RKO (cell line): ENCODE data around the gene RFPL2.
"Not testable (repeated sequence)": the region's sequence is repeated elsewhere in the genome, so short reads cannot be mapped to it uniquely, and the experiment has no call there.

Experiments
- DNase-seq: peaks from one replicate; pipeline ENCODE4 v3.0.0-alpha.2; 2016; ENCODE audit warnings: low spot score

Gene RFPL2

DNA sequence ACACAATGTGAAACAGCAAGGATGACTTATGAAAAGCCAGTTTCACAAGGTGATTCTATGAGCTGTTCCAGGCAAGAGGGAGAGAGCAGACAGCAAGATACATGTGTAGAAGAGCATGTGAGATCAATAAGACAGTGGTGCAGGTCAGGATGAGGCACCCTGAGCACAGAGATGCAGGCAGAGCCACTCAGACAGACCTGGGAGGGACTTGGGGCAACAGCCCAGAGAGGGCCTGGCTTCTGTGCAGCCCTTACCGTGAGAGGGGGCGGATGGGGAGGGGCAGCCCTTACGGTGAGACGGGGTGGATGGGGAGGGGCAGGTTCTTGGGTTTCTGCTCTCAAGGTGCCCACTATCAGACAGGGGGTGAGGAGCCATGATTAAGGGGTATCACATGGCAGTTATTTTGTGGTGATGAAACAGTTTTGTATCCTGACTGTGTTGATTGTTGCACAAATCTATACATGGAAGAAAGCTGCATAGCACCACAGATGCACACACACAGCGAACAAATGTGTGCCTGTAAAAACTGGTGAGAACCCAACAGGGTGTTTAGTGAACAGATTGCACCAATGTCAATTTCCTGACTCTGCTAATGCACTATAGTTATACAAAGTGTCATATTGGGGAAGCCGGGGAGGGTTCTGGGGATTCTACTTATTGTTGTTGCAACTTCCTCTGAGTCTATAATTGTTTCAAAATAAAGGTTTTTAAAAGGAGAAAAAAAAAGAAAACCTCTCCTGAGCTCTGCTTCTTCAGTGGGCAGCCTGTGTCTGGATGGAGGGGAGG is 40.6 kb downstream of the RFPL2 start:
- no peak for DNase-seq

DNA sequence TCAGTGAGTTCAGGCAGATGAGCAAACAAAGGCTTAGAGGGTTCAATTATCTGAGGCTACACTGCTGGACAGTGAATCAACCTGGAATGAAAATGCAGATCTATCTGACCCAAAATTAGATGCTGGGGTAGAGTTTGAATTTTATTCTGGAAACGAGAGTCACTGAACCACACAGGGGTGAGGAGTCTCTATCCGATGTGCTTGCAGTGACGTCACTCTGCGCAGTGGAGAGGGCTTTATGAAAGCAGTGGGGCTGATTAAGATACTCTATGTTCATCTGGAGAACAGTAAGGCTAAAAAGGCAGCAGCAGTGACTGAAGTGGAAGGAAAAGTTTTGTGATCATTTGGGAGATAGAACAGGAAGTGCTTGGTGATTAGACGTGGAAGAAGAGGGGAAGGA is 44.5 kb downstream of the RFPL2 start:
- not testable (repeated sequence) for DNase-seq

GRCh38 chr22:32158712-32159533 is 46.0 kb downstream of the RFPL2 start, which contains the start of gene C22orf42:
Gene C22orf42, minus strand, starts transcription at chr22:32159303. Its CDS starts 88 bp downstream, at chr22:32159215.
- DNase-seq, result no peak

GRCh38 chr22:32157632-32158031 is 47.2 kb downstream of the RFPL2 start:
- not testable (repeated sequence) for DNase-seq

DNA sequence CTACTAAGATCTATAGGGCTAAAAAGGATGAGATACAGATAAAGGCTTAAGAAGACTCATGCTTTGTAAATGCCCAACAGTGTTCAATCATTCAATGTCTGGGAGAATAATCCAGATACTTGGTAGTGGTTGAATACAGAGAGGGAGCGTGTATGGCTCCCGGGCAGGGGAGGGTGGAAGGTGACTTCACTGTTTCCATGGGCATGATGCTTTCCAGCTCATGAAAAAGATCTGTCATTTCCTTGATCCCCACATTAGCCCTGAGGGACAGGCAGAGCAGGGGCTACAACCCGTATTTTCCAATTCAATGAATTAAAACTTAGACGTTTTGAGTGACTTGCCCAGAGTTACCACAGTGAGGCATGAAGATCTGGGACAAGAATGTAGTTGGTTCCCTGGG is 50.1 kb downstream of the RFPL2 start:
- not testable (repeated sequence) for DNase-seq

DNA sequence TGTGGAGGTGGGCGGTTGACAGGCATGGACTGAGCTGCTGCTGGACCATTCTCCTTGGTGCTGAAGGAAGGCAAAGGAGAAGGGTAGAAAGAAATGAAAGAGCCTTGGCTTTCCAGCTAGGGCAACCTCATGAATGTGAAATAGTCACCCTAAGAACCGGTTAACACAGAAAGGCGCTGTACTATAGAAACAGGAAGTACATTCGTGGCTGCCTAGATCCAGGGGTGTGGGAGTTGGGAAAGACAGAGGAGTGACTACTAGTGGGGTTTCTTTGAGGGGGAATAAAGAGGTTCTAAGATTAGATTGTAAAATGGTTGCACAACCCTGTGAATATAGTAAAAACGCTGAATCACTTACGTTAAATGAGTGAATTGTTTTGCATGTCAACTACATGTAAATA is 53.2 kb downstream of the RFPL2 start:
- not testable (repeated sequence) for DNase-seq

DNA sequence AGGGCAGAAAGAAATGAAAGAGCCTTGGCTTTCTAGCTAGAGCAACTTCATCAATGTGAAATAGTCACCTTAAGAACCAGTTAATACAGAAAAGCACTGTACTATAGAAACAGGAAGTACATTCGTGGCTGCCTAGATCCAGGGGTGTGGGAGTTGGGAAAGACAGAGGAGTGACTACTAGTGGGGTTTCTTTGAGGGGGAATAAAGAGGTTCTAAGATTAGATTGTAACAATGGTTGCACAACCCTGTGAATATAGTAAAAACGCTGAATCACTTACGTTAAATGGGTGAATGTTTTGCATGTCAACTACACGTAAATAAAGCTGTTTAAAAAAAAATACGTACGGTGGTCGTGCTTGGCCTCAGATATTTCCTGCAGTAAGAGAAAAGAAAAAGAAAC is 54.2 kb downstream of the RFPL2 start:
- not testable (repeated sequence) for DNase-seq

GRCh38 chr22:32148372-32148771 is 56.5 kb downstream of the RFPL2 start:
- DNase-seq, result not testable (repeated sequence)

GRCh38 chr22:32147128-32147527 is 57.7 kb downstream of the RFPL2 start:
- DNase-seq, result not testable (repeated sequence)

DNA sequence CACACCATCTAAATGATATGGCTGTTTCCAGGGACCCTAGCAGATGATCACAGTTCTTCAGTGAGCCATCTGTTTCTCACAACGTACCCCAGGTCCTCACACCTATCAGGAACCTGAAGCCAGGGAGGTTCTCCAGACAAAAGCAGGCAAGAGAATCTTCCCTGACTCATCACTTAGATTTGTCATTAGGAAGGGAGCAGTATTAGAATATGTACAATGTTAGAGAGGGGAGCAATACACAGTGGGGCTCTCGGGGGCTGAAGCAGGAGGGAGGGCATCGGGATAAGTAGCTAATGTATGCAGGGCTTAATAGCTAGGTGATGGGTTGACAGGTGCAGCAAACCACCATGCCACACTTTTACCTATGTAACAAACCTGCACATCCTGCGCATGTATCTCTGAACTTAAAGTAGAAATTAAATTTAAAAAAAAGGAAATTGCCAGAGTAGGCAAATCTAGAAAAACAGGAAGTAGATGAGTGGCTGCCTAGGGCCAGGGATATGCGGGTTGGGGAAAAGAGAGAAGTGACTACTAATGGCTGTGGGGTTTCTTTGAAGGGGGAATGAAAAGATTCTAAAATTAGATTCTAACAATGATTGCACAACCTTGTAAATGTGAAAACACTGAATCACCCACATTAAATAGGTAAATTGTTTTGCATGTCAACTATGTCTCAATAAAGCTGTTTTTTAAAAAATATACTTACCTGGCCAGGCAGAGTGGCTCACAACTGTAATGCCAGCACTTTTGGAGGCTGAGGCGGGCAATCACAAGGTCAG is 60.2 kb downstream of the RFPL2 start:
- no peak for DNase-seq

- DNase-seq, result no peak
These were observed 62.3 kb downstream of the RFPL2 start for GRCh38 chr22:32142600-32142999.

- DNase-seq, result not testable (repeated sequence)
These were observed 64.2 kb downstream of the RFPL2 start for GRCh38 chr22:32140688-32141087.
